GM12878 (cell line): ENCODE measurements around the gene DCAF8. TPM values are rescaled to one million over a fixed set of nuclear protein-coding genes. Genes with fewer than 3 reads are reported as not detected.
A peak's percentile ranks its signal among the peaks of the same experiment; 100 is the strongest.

ENCODE experiments used
- ATAC-seq: fragments of 200-7000 bp; cut with Tn5 transposase; 3 replicates; pipeline ENCODE4 v1.9.1; 2020; ENCODE audit warnings: mild to moderate bottlenecking, moderate library complexity
- Bru-seq: library from RNA; stranded (reverse); fragments of 400-500 nt; gene quantifications from one replicate; lab custom pipeline; 2021; lab: Mats Ljungman, UMichigan
- BruChase-seq, 2 experiments: library from RNA; stranded (reverse); fragments of 400-500 nt; gene quantifications; one replicate each; lab custom pipeline; 2021; lab: Mats Ljungman, UMichigan
- BruUV-seq: library from RNA; stranded (reverse); fragments of 400-500 nt; replicated peaks from 2 replicates; lab custom pipeline; 2021; lab: Mats Ljungman, UMichigan
- CTCF ChIA-PET: fragments of 300-600 bp; sonication (Branson Sonifier 250); formaldehyde crosslinking; extraction: SDS; loops from one replicate; lab custom pipeline; 2021; ENCODE audit warnings: inconsistent platforms; lab: Yijun Ruan, JAX
- POLR2A ChIA-PET: fragments of 350-600 bp; formaldehyde crosslinking; extraction: SDS; loops from one replicate; lab custom pipeline; 2021; ENCODE audit warnings: inconsistent platforms; lab: Charles Lee
- RAD21 ChIA-PET: fragments of 300-600 bp; sonication (Branson Sonifier 250); formaldehyde crosslinking; loops from one replicate; lab custom pipeline; 2023; ENCODE audit warnings: antibody characterized with exemption; ENCODE audit not compliant: unreplicated experiment; lab: Charles Lee
- SMC1A ChIA-PET: fragments of 300-600 bp; sonication (Branson Sonifier 250); formaldehyde crosslinking; loops from one replicate; lab custom pipeline; 2023; ENCODE audit not compliant: unreplicated experiment, uncharacterized antibody; lab: Charles Lee
- DNase-seq: peaks from one replicate; pipeline ENCODE4 v3.0.0-alpha.2; 2011; ENCODE audit warnings: low read depth, low spot score
- FAIRE-seq: peaks from 3 replicates; lab custom pipeline; 2011; peaks lifted over from hg19 to GRCh38; lab: Jason Lieb, UNC
- H2AFZ ChIP-seq: 2 replicates; pipeline ENCODE4 v1.6.0; 2011; ENCODE audit warnings: low read depth, low read length, control low read depth; ENCODE audit not compliant: control insufficient read depth
- H3K27ac ChIP-seq: 2 replicates; pipeline ENCODE4 v1.5.1; 2011; ENCODE audit warnings: control low read depth; ENCODE audit not compliant: control insufficient read depth, insufficient read depth
- H3K27me3 ChIP-seq, 2 experiments: replicated peaks in 1 of 2; 2 replicates each; pipeline versions ENCODE4 v1.6.0 to v1.6.1; 2011; ENCODE audit warnings: low read length in 1 of 2; ENCODE audit not compliant: control insufficient read depth in 2 of 2, insufficient read depth in 2 of 2
- H3K36me3 ChIP-seq, 2 experiments: 2 replicates each; pipeline ENCODE4 v1.5.1; 2011; ENCODE audit warnings: low read length in 1 of 2; ENCODE audit not compliant: control insufficient read depth in 2 of 2, insufficient read depth in 2 of 2
- H3K4me1 ChIP-seq: 2 replicates; pipeline ENCODE4 v1.6.1; 2011; ENCODE audit warnings: mild to moderate bottlenecking, low read length, moderate library complexity, mixed read lengths; ENCODE audit not compliant: control insufficient read depth, insufficient read depth
- H3K4me2 ChIP-seq: 2 replicates; pipeline ENCODE4 v1.6.0; 2011; ENCODE audit warnings: control low read depth; ENCODE audit not compliant: control insufficient read depth, insufficient read depth
- H3K4me3 ChIP-seq: fragments of 200-600 bp; sonication (generic); 2 replicates; pipeline ENCODE4 v1.5.1; 2016
- H3K79me2 ChIP-seq: 2 replicates; pipeline ENCODE4 v1.6.0; 2011; ENCODE audit warnings: low read length; ENCODE audit not compliant: control insufficient read depth, insufficient read depth
- H3K9ac ChIP-seq: 2 replicates; pipeline ENCODE4 v1.8.0; 2011; ENCODE audit warnings: low read length, control low read depth, mixed read lengths; ENCODE audit not compliant: control insufficient read depth, insufficient read depth
- H3K9me3 ChIP-seq: replicated peaks from 3 replicates; pipeline ENCODE4 v1.5.1; 2011; ENCODE audit warnings: mild to moderate bottlenecking, low read length; ENCODE audit not compliant: control insufficient read depth, insufficient read depth
- H4K20me1 ChIP-seq: 2 replicates; pipeline ENCODE4 v1.6.0; 2011; ENCODE audit not compliant: control insufficient read depth, insufficient read depth
- FOS ChIP-seq: IDR thresholded peaks from 3 replicates; pipeline ENCODE4 v1.6.1; 2011; ENCODE audit warnings: borderline replicate concordance; ENCODE audit not compliant: insufficient read length; ENCODE audit errors: extremely low read depth
- JUND ChIP-seq: IDR thresholded peaks from 2 replicates; pipeline ENCODE4 v1.6.1; 2012; ENCODE audit warnings: low read depth, mild to moderate bottlenecking, low read length, improper control_type of control experiment, moderate library complexity
- KDM1A ChIP-seq: fragments of 200-600 bp; sonication (generic); IDR thresholded peaks from 2 replicates; pipeline ENCODE4 v1.6.1; 2016; ENCODE audit warnings: borderline replicate concordance
- MEF2A ChIP-seq: IDR thresholded peaks from 2 replicates; pipeline ENCODE4 v1.6.1; 2011; ENCODE audit warnings: low read depth, mild to moderate bottlenecking, low read length, moderate library complexity; ENCODE audit not compliant: insufficient read depth
- POLR2AphosphoS2 ChIP-seq: IDR thresholded peaks from 2 replicates; pipeline ENCODE4 v1.6.1; 2011; ENCODE audit warnings: low read depth, mild to moderate bottlenecking, low read length, improper control_type of control experiment, moderate library complexity
- SMAD1 ChIP-seq: fragments of 450-650 bp; IDR thresholded peaks from 2 replicates; pipeline ENCODE4 v1.6.1; 2018; ENCODE audit warnings: mild to moderate bottlenecking, low read depth; ENCODE audit not compliant: partially characterized antibody
- TCF7 ChIP-seq: IDR thresholded peaks from 2 replicates; pipeline ENCODE4 v1.6.1; 2014; ENCODE audit warnings: antibody characterized with exemption, borderline replicate concordance
- ZNF207 ChIP-seq: fragments of 450-650 bp; IDR thresholded peaks from 2 replicates; pipeline ENCODE4 v1.6.1; 2014; ENCODE audit warnings: antibody characterized with exemption, mild to moderate bottlenecking, borderline replicate concordance
- WGBS: methylation state at CpG from one replicate; pipeline ENCODE4 v1.1.6; 2016; ENCODE audit warnings: low lambda C conversion rate; ENCODE audit not compliant: insufficient replicate concordance, insufficient coverage; ENCODE audit errors: missing lambda C conversion rate; 5-methylcytosine and 5-hydroxymethylcytosine counted together
- in situ Hi-C: fragments of 300-500 bp; cut with MboI; formaldehyde crosslinking; loops from 9 replicates; pipeline ENCODE4 v1.14.3; 2018; ENCODE audit warnings: mixed read lengths
- intact Hi-C: fragments of 100-400 bp; cut with micrococcal nuclease; formaldehyde crosslinking; loops from one replicate; pipeline ENCODE4 v1.14.2; 2022; ENCODE audit not compliant: unreplicated experiment
- long read RNA-seq, 2 experiments: library from polyadenylated mRNA; unstranded; transcript quantifications; one replicate each; pipeline ENCODE4 v2.0.0, GENCODE V29; 2019 to 2020
- polyA minus RNA-seq, 3 experiments: library from RNA; depleted of rRNA, polyadenylated mRNA; stranded (reverse); fragments of >200 nt; gene quantifications; 2 replicates each; pipeline ENCODE4 v1.2.3, GENCODE V29; 2011
- polyA plus RNA-seq, 11 experiments: library from polyadenylated mRNA; depleted of rRNA in 4 of 11; unstranded in 6 of 11; stranded (reverse) in 5 of 11; fragments of >200 nt; fragmentation: Nextera tagmentation in 4 of 11; fragmentation: Illumina TruSeq in 1 of 11; extraction: Ambion mirVana in 4 of 11; extraction: Trizol in 1 of 11; gene quantifications; 1 replicate in 1 of 11; 2 replicates in 10 of 11; pipeline versions ENCODE4 v1.2.1 to v1.2.3, GENCODE V29; 2011 to 2016; ENCODE audit warnings: inconsistent platforms in 2 of 11, missing spikeins in 2 of 11, low read depth in 1 of 11
- total RNA-seq, 4 experiments: library from RNA; depleted of rRNA in 3 of 4; stranded (reverse); fragments of >200 nt in 3 of 4; fragmentation: Illumina TruSeq in 1 of 4; extraction: Trizol in 1 of 4; gene quantifications; 2 replicates each; pipeline versions ENCODE4 v1.2.1 to v1.2.3, GENCODE V29; 2013 to 2021
- TF ChIP-seq, protein P1 (sequence below): fragments of 450-650 bp; IDR thresholded peaks from 2 replicates; pipeline ENCODE4 v1.6.1; 2017; ENCODE audit warnings: mild to moderate bottlenecking, moderate library complexity

Gene DCAF8
- 503 and 542 TPM in 2 replicates for total RNA-seq (2013; cell fraction: nucleolus; rRNA removed)
- total RNA-seq (2014; rRNA removed) (81.3 and 95.1 TPM in 2 replicates), total RNA-seq (2014; rRNA removed; fragmentation: Illumina TruSeq; extraction: Trizol) (69.1 and 70.0 TPM in 2 replicates), total RNA-seq (2021) (88.9 and 108 TPM in 2 replicates), polyA plus RNA-seq (2011; rRNA removed) (152 and 168 TPM in 2 replicates), polyA plus RNA-seq (2014; fragmentation: Illumina TruSeq; extraction: Trizol) (88.0 and 110 TPM in 2 replicates), polyA plus RNA-seq (2014; fragmentation: Nextera tagmentation; extraction: Ambion mirVana) (10 to 100 TPM; 10.4 to 18.7 TPM), polyA plus RNA-seq (2014; rRNA removed) (100 and 101 TPM in 2 replicates), polyA plus RNA-seq (2016; fragmentation: Nextera tagmentation; extraction: Ambion mirVana) (10 to 100 TPM; 83.1 to 86.0 TPM), polyA minus RNA-seq (2011; rRNA and poly(A)+ RNA removed) (97.6 and 114 TPM in 2 replicates), Bru-seq, nascent RNA (percentile 93 among the genes with signal in this experiment), BruChase-seq, experiment 1, labeled RNA remaining after a 6-hour chase (percentile 99 among the genes with signal in this experiment), BruChase-seq, experiment 2, labeled RNA remaining after a 2-hour chase (percentile 99 among the genes with signal in this experiment)
- polyA plus RNA-seq (2011; ENCODE audit: low read depth) = 49.4 TPM
- 93.7 and 126 TPM in 2 replicates for polyA plus RNA-seq (2011; cell fraction: cytosol; rRNA removed)
- 759 and 982 TPM in 2 replicates for polyA plus RNA-seq (2011; cell fraction: nucleus; rRNA removed)
- polyA plus RNA-seq (2012) = 81.8 and 83.3 TPM in 2 replicates
- 29.4 and 47.1 TPM in 2 replicates for polyA minus RNA-seq (2011; cell fraction: cytosol; rRNA and poly(A)+ RNA removed)
- polyA minus RNA-seq (2011; cell fraction: nucleus; rRNA and poly(A)+ RNA removed) = 136 and 161 TPM in 2 replicates
- long read RNA-seq, experiment 1, full-length matches to known transcripts = 15 of 40 reads
- long read RNA-seq, experiment 1, partial matches to known transcripts = 9 of 40 reads
- long read RNA-seq, experiment 1, other reads (novel, unspliced or antisense) = 16 of 40 reads
- long read RNA-seq, experiment 2, partial matches to known transcripts = 15 of 32 reads
- long read RNA-seq, experiment 2, other reads (novel, unspliced or antisense) = 11 of 32 reads

DNA sequence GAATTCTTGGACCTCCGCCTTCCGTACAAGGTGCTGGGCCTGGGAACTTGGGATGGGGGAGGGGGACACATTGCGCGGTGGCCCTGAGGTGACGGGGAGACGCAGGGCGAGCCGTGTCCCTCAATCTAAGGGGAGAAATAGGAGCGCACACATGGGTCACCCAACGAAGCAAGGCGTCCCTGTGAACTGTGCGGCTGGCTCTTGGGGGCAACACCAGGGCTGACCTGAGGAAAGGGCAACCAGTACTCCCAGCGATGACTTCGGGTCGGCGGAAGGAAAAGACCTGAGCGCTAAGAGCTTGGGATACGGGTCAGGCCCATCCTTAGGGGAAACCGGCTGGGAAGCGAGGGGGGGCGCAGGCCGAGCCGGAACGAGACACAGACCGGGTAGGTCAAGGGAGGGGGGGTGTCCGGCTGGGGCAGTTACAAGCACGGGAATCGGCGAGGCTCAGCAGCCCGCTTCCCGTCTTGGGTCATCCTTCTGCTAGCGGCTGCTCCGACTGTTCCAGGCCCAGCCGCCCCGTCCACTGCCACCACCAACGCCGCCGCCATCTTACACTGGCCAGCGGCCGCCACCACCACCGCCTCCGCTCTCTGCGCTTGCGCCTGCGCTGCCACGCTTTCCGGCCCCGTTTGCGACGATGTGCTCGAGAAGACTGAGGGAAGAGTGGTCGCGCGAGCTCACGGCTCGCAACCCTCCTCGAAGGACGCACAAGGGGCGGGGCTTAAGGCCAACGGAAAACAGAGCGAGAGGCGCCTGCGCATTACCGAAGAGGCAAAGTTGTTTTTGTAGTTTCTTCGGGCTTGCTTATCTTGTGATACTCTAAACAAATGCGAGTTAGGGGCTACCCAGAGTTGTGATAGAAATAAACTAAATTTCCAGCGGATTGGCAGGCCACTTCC is at the start of gene DCAF8:
Gene DCAF8, minus strand, starts transcription at position 657 of the 902 bp plus-strand sequence. CDS start 18,541 bp downstream, outside the sequence.
- ATAC-seq (peak; percentile 89), DNase-seq (peak; percentile 94), FAIRE-seq (peak; percentile 94)
- no peaks in the 10 kb centered on the region for H3K9me3 ChIP-seq
- H3K4me2 ChIP-seq = peak within 1 kb of the TSS; percentile 85
- ChIA-PET CTCF (interaction anchor here (0.8 to 8.1 kb wide), 13 partner anchors 10 to 114 kb away, joined by 3 to 86 read pairs (median 8); partner anchors contain the start of genes PEA15 and PEX19), RAD21 (interaction anchor here (0.7 to 6.7 kb wide), 12 partner anchors 9 to 892 kb away, joined by 3 to 68 read pairs (median 6); partner anchors contain the start of genes IGSF8 and PEX19), SMC1A (interaction anchor here (0.6 to 5.3 kb wide), 9 partner anchors 10 to 337 kb away, joined by 3 to 47 read pairs (median 3); partner anchors contain the start of genes NCSTN, PEA15, PEX19 and TAGLN2), POLR2A (interaction anchor here (0.5 to 5.3 kb wide), 21 partner anchors 11 to 1110 kb away, joined by 3 to 29 read pairs (median 3); partner anchors contain the start of genes IGSF8, PEA15 and PEX19)
- intact Hi-C loops (loop anchor here (1.0 kb wide), 1 partner anchor 23 kb away; the partner anchor contains the start of gene PEX19), in situ Hi-C loops (no loop called here)
- H3K27ac ChIP-seq = peak within 1 kb of the TSS; percentile 90
- H3K27me3 ChIP-seq = no peaks in the 10 kb centered on the region
- TSS peak; percentile 59 for BruUV-seq
- peaks cover 38% of the 10 kb centered on the region for H3K79me2 ChIP-seq
- H3K9ac ChIP-seq = peak within 1 kb of the TSS; percentile 92
- H4K20me1 ChIP-seq = no peaks in the 10 kb centered on the region
- H2AFZ ChIP-seq = peak within 1 kb of the TSS; percentile 84
- peaks cover 3% of the 10 kb centered on the region for H3K4me1 ChIP-seq
- peak within 1 kb of the TSS; percentile 82 for H3K4me3 ChIP-seq
- WGBS = 3% methylated on average over 62 of the region's 67 CpGs
- H3K36me3 ChIP-seq = no peaks in the 10 kb centered on the region
- TF ChIP-seq FOS = no peak
- no peak for TF ChIP-seq TCF7
- TF ChIP-seq, protein P1, sequence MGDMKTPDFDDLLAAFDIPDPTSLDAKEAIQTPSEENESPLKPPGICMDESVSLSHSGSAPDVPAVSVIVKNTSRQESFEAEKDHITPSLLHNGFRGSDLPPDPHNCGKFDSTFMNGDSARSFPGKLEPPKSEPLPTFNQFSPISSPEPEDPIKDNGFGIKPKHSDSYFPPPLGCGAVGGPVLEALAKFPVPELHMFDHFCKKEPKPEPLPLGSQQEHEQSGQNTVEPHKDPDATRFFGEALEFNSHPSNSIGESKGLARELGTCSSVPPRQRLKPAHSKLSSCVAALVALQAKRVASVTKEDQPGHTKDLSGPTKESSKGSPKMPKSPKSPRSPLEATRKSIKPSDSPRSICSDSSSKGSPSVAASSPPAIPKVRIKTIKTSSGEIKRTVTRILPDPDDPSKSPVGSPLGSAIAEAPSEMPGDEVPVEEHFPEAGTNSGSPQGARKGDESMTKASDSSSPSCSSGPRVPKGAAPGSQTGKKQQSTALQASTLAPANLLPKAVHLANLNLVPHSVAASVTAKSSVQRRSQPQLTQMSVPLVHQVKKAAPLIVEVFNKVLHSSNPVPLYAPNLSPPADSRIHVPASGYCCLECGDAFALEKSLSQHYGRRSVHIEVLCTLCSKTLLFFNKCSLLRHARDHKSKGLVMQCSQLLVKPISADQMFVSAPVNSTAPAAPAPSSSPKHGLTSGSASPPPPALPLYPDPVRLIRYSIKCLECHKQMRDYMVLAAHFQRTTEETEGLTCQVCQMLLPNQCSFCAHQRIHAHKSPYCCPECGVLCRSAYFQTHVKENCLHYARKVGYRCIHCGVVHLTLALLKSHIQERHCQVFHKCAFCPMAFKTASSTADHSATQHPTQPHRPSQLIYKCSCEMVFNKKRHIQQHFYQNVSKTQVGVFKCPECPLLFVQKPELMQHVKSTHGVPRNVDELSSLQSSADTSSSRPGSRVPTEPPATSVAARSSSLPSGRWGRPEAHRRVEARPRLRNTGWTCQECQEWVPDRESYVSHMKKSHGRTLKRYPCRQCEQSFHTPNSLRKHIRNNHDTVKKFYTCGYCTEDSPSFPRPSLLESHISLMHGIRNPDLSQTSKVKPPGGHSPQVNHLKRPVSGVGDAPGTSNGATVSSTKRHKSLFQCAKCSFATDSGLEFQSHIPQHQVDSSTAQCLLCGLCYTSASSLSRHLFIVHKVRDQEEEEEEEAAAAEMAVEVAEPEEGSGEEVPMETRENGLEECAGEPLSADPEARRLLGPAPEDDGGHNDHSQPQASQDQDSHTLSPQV = no peak
- peak; percentile 68 for TF ChIP-seq ZNF207
- 0 out of 2 replicates have a peak, but pooled peaks have one; percentile 45 for TF ChIP-seq JUND
- no peak for TF ChIP-seq KDM1A
- TF ChIP-seq POLR2AphosphoS2 = peak; percentile 90
- no peak for TF ChIP-seq SMAD1
- TF ChIP-seq MEF2A = no peak
